HepG2 (cell line): ENCODE results near the gene GLI3. TPM values are rescaled to one million over a fixed set of nuclear protein-coding genes. Genes with fewer than 3 reads are reported as not detected.

Experiments used
- ATAC-seq: fragments of 200-7000 bp; cut with Tn5 transposase; 3 replicates; pipeline ENCODE4 v1.9.1; 2020; ENCODE audit warnings: mild to moderate bottlenecking, moderate library complexity
- BruUV-seq: library from RNA; stranded (reverse); fragments of 400-500 nt; replicated peaks from 2 replicates; lab custom pipeline; 2021; lab: Mats Ljungman, UMichigan
- CTCF ChIA-PET: fragments of 300-600 bp; formaldehyde crosslinking; extraction: SDS; loops from one replicate; lab custom pipeline; 2021; ENCODE audit warnings: low total read pairs, inconsistent platforms, low intra/inter-chr PET ratio; lab: Yijun Ruan, JAX
- POLR2A ChIA-PET: fragments of 350-600 bp; sonication (Branson Sonifier 250); formaldehyde crosslinking; loops from one replicate; lab custom pipeline; 2020; ENCODE audit warnings: antibody characterized with exemption, inconsistent platforms; lab: Yijun Ruan, JAX
- DNase-seq: peaks from one replicate; pipeline ENCODE4 v3.0.0-alpha.2; 2015; ENCODE audit warnings: low spot score
- FAIRE-seq: peaks from 3 replicates; lab custom pipeline; 2011; peaks lifted over from hg19 to GRCh38; lab: Jason Lieb, UNC
- H2AFZ ChIP-seq: one replicate; pipeline ENCODE4 v1.6.1; 2011; ENCODE audit warnings: low read length, inconsistent platforms
- H3K27ac ChIP-seq: fragments of 300-600 bp; 3 replicates; pipeline ENCODE4 v1.8.0; 2011; ENCODE audit warnings: mixed run types, mild to moderate bottlenecking, mixed read lengths, low read length, inconsistent platforms; ENCODE audit not compliant: insufficient read depth; ENCODE audit errors: extremely low read length
- H3K27me3 ChIP-seq, 2 experiments: fragments of 200-600 bp in 1 of 2; 2 replicates in 1 of 2; 3 replicates in 1 of 2; pipeline versions ENCODE4 v1.6.0 to v1.8.0; 2011; ENCODE audit warnings: low read length in 2 of 2, mild to moderate bottlenecking in 2 of 2, moderate library complexity in 2 of 2, inconsistent platforms in 1 of 2; ENCODE audit not compliant: insufficient read depth in 2 of 2, control insufficient read depth in 1 of 2
- H3K36me3 ChIP-seq, 2 experiments: fragments of 200-600 bp in 1 of 2; replicated peaks in 1 of 2; 2 replicates in 1 of 2; 3 replicates in 1 of 2; pipeline versions ENCODE4 v1.5.1 to v1.8.0; 2011; ENCODE audit warnings: low read length in 2 of 2, inconsistent platforms in 1 of 2; ENCODE audit not compliant: insufficient read depth in 2 of 2, control insufficient read depth in 1 of 2
- H3K4me1 ChIP-seq: 2 replicates; pipeline ENCODE4 v1.5.1; 2012; ENCODE audit warnings: low read length, inconsistent platforms; ENCODE audit not compliant: insufficient read depth
- H3K4me2 ChIP-seq: 2 replicates; pipeline ENCODE4 v1.6.0; 2011; ENCODE audit warnings: low read depth, low read length, inconsistent platforms
- H3K4me3 ChIP-seq, 3 experiments: fragments of 200-600 bp in 1 of 3; sonication (generic), shearing (Covaris generic) in 1 of 3; replicated peaks in 1 of 3; 2 replicates each; pipeline ENCODE4 v1.5.1; 2011 to 2016; ENCODE audit warnings: low read length in 3 of 3, inconsistent platforms in 2 of 3, low read depth in 2 of 3, mild to moderate bottlenecking in 2 of 3, control low read depth in 1 of 3, mixed read lengths in 1 of 3; ENCODE audit not compliant: insufficient read depth in 1 of 3
- H3K79me2 ChIP-seq: one replicate; pipeline ENCODE4 v1.6.1; 2011; ENCODE audit warnings: low read length, inconsistent platforms; ENCODE audit not compliant: insufficient read depth
- H3K9ac ChIP-seq: 2 replicates; pipeline ENCODE4 v1.6.0; 2011; ENCODE audit warnings: mild to moderate bottlenecking, low read depth, low read length, inconsistent platforms; ENCODE audit not compliant: insufficient read depth
- H3K9me3 ChIP-seq: 2 replicates; pipeline ENCODE4 v1.5.1; 2012; ENCODE audit warnings: mild to moderate bottlenecking, low read length
- H4K20me1 ChIP-seq: 2 replicates; pipeline ENCODE4 v1.6.0; 2011; ENCODE audit warnings: inconsistent platforms, mild to moderate bottlenecking, low read length, moderate library complexity; ENCODE audit not compliant: insufficient read depth
- ATF7-NPFF ChIP-seq: sonication (generic); formaldehyde crosslinking; IDR thresholded peaks from 2 replicates; pipeline ENCODE4 v1.8.1; 2023; ENCODE audit warnings: mild to moderate bottlenecking, low read depth, missing genetic modification reagents, moderate library complexity
- CHD2 ChIP-seq: IDR thresholded peaks from 2 replicates; pipeline ENCODE4 v1.6.1; 2011; ENCODE audit warnings: low read depth, low read length, improper control_type of control experiment
- NFE2L2 ChIP-seq: fragments of 150-350 bp; IDR thresholded peaks from 2 replicates; pipeline ENCODE4 v1.6.1; 2014; ENCODE audit warnings: low read length
- PAX8 ChIP-seq: sonication (generic); formaldehyde crosslinking; IDR thresholded peaks from 2 replicates; pipeline ENCODE4 v1.8.0; 2022; ENCODE audit warnings: mild to moderate bottlenecking, missing genetic modification reagents, borderline replicate concordance
- SAP130 ChIP-seq: IDR thresholded peaks from 2 replicates; pipeline ENCODE4 v1.6.1; 2016; ENCODE audit warnings: low read depth
- TMF1 ChIP-seq: sonication (generic); formaldehyde crosslinking; IDR thresholded peaks from 2 replicates; pipeline ENCODE4 v1.8.1; 2022; ENCODE audit warnings: low read depth, missing genetic modification reagents
- ZBTB33 ChIP-seq: sonication (generic); formaldehyde crosslinking; IDR thresholded peaks from 2 replicates; pipeline ENCODE4 v1.4.0; 2020; ENCODE audit warnings: missing genetic modification reagents
- ZMAT3 ChIP-seq: sonication (generic); formaldehyde crosslinking; conservative IDR thresholded peaks from 2 replicates; pipeline ENCODE4 v1.7.0; 2021; ENCODE audit warnings: missing genetic modification reagents
- ZNF781 ChIP-seq: sonication (generic); formaldehyde crosslinking; IDR thresholded peaks from 2 replicates; pipeline ENCODE4 v1.5.1; 2020; ENCODE audit warnings: borderline replicate concordance, mild to moderate bottlenecking, missing genetic modification reagents; ENCODE audit errors: not compliant biosample characterization
- in situ Hi-C: cut with HindIII; loops from 2 replicates; pipeline ENCODE4 v1.10.0; 2017; ENCODE audit warnings: low pct_unique_long_range_greater_than_20kb; ENCODE audit not compliant: extremely low pct_ligation_motif_present
- intact Hi-C: fragments of 100-400 bp; cut with micrococcal nuclease; formaldehyde crosslinking; loops from one replicate; pipeline ENCODE4 v1.10.0; 2022; ENCODE audit not compliant: unreplicated experiment
- polyA plus RNA-seq, 8 experiments: library from polyadenylated mRNA; depleted of rRNA in 3 of 8; stranded (reverse) in 7 of 8; unstranded in 1 of 8; fragments of >200 nt; fragmentation: Illumina TruSeq in 4 of 8; extraction: Trizol in 4 of 8; gene quantifications; 2 replicates each; pipeline versions ENCODE4 v1.2.1 to v1.2.3, GENCODE V29; 2011 to 2016; ENCODE audit warnings: low read depth in 4 of 8, missing spikeins in 1 of 8, mixed read lengths in 1 of 8; ENCODE audit not compliant: insufficient read depth in 1 of 8
- total RNA-seq, 5 experiments: library from RNA; depleted of rRNA; stranded (reverse); fragments of >200 nt; fragmentation: Illumina TruSeq; extraction: Trizol; gene quantifications; 2 replicates each; pipeline ENCODE4 v1.2.3, GENCODE V29; 2016; ENCODE audit warnings: low read depth in 1 of 5
- TF ChIP-seq, protein P1 (sequence below): sonication (generic); formaldehyde crosslinking; IDR thresholded peaks from 2 replicates; pipeline ENCODE4 v1.4.0; 2020; ENCODE audit warnings: mild to moderate bottlenecking, missing genetic modification reagents
- TF ChIP-seq, protein P2 (sequence below): sonication (generic); formaldehyde crosslinking; IDR thresholded peaks from 2 replicates; pipeline ENCODE4 v1.4.0; 2020; ENCODE audit warnings: missing genetic modification reagents

GLI3 gene
- total and polyA plus RNA-seq, 2 of the 13 experiments (the other 11 are each of a cell fraction or from before 2014, with no cell fraction given): not detected

GRCh38 chr7:42208572-42208971 is 28.4 kb downstream of the GLI3 start:
- CTCF ChIA-PET: no interaction called here
- no peak overlapping the region for H3K4me2 ChIP-seq
- POLR2A ChIA-PET: no interaction called here
- intact Hi-C loops: no loop called here
- H3K27me3 ChIP-seq: peaks cover 3 to 11% of the 10 kb centered on the region in 2 experiments; a peak in 3 of 5 replicates
- H3K9me3 ChIP-seq: no peaks in the 10 kb centered on the region
- no peaks in the 10 kb centered on the region for H3K79me2 ChIP-seq
- H3K27ac ChIP-seq: no peak overlapping the region
- ATAC-seq: no peak
- in situ Hi-C loops: no loop called here
- H3K4me1 ChIP-seq: no peaks in the 10 kb centered on the region
- BruUV-seq: no TSS peak
- no peak for FAIRE-seq
- DNase-seq: no peak
- H3K4me3 ChIP-seq: no peak overlapping the region
- no peak overlapping the region for H2AFZ ChIP-seq
- no peaks in the 10 kb centered on the region for H3K36me3 ChIP-seq
- no peak overlapping the region for H3K9ac ChIP-seq
- H4K20me1 ChIP-seq: no peaks in the 10 kb centered on the region
- TF ChIP-seq NFE2L2 (no peak), ZBTB33 (CRISPR knock-in tag) (no peak), TMF1 (CRISPR knock-in tag) (no peak), PAX8 (CRISPR knock-in tag) (no peak), ZMAT3 (CRISPR knock-in tag) (no peak), CHD2 (no peak), ATF7-NPFF (no peak), SAP130 (CRISPR knock-in tag) (no peak), ZNF781 (no peak)
- TF ChIP-seq, protein P1, sequence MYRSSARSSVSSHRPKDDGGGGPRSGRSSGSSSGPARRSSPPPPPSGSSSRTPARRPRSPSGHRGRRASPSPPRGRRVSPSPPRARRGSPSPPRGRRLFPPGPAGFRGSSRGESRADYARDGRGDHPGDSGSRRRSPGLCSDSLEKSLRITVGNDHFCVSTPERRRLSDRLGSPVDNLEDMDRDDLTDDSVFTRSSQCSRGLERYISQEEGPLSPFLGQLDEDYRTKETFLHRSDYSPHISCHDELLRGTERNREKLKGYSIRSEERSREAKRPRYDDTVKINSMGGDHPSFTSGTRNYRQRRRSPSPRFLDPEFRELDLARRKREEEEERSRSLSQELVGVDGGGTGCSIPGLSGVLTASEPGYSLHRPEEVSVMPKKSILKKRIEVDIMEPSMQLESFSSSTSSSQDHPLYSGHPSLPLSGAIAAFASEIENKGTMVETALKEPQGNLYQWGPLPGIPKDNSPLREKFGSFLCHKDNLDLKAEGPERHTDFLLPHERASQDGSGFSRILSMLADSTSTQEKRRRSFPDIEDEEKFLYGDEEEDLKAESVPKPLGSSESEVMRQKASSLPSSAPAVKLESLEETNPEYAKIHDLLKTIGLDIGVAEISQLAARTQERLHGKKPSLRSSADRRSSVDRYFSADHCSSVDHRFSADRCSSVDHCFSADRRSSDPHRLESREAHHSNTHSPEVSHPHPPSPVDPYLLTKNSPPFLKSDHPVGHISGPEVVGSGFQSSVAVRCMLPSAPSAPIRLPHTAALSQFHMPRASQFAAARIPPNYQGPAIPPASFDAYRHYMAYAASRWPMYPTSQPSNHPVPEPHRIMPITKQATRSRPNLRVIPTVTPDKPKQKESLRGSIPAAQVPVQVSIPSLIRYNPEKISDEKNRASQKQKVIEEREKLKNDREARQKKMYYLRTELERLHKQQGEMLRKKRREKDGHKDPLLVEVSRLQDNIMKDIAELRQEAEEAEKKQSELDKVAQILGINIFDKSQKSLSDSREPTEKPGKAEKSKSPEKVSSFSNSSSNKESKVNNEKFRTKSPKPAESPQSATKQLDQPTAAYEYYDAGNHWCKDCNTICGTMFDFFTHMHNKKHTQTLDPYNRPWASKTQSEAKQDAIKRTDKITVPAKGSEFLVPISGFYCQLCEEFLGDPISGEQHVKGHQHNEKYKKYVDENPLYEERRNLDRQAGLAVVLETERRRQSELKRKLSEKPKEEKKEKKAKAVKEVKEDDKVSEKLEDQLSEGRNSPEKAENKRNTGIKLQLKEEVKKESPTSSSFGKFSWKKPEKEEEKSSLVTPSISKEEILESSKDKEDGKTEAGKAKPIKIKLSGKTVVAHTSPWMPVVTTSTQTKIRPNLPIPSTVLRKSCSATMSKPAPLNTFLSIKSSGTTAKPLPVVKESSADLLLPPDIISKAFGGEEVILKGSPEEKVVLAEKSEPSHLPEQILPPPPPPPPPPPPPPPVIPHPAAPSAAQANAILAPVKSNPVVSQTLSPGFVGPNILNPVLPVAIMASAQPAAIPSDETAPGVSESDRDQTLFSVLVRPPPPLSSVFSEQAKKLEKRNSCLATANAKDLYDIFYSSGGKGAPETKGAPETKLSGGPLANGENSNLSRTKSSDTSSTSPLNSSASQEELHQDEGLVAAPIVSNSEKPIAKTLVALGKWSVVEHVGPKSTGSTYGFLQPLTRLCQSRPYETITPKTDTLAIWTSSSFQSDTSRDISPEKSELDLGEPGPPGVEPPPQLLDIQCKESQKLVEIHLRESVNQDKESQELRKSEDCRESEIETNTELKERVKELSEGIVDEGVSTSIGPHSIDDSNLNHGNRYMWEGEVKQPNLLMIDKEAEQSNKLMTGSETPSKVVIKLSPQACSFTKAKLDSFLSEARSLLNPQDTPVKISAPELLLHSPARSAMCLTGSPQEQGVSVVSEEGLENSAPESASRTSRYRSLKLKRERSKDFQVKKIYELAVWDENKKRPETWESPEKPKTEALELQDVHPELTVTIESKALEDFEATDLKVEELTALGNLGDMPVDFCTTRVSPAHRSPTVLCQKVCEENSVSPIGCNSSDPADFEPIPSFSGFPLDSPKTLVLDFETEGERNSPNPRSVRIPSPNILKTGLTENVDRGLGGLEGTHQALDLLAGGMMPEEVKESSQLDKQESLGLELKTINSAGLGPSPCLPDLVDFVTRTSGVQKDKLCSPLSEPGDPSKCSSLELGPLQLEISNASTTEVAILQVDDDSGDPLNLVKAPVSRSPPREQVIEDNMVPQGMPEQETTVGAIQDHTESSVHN (CRISPR knock-in tag): no peak
- TF ChIP-seq, protein P2, sequence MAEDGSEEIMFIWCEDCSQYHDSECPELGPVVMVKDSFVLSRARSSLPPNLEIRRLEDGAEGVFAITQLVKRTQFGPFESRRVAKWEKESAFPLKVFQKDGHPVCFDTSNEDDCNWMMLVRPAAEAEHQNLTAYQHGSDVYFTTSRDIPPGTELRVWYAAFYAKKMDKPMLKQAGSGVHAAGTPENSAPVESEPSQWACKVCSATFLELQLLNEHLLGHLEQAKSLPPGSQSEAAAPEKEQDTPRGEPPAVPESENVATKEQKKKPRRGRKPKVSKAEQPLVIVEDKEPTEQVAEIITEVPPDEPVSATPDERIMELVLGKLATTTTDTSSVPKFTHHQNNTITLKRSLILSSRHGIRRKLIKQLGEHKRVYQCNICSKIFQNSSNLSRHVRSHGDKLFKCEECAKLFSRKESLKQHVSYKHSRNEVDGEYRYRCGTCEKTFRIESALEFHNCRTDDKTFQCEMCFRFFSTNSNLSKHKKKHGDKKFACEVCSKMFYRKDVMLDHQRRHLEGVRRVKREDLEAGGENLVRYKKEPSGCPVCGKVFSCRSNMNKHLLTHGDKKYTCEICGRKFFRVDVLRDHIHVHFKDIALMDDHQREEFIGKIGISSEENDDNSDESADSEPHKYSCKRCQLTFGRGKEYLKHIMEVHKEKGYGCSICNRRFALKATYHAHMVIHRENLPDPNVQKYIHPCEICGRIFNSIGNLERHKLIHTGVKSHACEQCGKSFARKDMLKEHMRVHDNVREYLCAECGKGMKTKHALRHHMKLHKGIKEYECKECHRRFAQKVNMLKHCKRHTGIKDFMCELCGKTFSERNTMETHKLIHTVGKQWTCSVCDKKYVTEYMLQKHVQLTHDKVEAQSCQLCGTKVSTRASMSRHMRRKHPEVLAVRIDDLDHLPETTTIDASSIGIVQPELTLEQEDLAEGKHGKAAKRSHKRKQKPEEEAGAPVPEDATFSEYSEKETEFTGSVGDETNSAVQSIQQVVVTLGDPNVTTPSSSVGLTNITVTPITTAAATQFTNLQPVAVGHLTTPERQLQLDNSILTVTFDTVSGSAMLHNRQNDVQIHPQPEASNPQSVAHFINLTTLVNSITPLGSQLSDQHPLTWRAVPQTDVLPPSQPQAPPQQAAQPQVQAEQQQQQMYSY: no peak
